ENCODE measurements around the gene MYO5B. TPM values are rescaled to one million over a fixed set of nuclear protein-coding genes. Genes with fewer than 3 reads are reported as not detected.

MYO5B gene
- total RNA-seq, 1 donor from 2014 or later: 39.1 TPM

DNA sequence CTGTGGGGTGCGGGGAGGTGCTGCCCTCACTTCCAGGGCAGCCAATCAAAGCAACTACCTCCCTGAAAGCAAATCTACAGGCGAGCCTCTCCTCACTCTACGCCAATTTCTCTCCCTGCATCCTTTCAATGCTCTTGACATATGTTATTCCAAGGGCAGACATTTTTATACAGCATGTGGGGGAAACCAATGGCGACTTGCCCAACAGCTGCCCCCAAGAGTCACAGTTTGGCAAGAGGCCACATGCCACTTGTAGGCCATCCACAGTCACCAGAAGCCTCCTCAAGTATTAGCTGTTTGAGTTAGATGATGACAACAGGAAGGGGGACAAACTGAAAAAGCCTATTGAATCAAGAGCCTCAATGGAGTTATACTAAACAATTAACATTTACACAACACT, 114.6 kb downstream of the MYO5B start:
- H3K36me3 Mint-ChIP-seq (ENCODE audit: insufficient read depth): no peaks in the 10 kb centered on the region
- no peak overlapping the region for H3K4me3 Mint-ChIP-seq (ENCODE audit: low read depth)
- no peaks in the 10 kb centered on the region for H3K27me3 Mint-ChIP-seq
- H3K4me1 Mint-ChIP-seq (ENCODE audit: low read depth): peaks cover 2% of the 10 kb centered on the region
- TF ChIP-seq, protein P1, sequence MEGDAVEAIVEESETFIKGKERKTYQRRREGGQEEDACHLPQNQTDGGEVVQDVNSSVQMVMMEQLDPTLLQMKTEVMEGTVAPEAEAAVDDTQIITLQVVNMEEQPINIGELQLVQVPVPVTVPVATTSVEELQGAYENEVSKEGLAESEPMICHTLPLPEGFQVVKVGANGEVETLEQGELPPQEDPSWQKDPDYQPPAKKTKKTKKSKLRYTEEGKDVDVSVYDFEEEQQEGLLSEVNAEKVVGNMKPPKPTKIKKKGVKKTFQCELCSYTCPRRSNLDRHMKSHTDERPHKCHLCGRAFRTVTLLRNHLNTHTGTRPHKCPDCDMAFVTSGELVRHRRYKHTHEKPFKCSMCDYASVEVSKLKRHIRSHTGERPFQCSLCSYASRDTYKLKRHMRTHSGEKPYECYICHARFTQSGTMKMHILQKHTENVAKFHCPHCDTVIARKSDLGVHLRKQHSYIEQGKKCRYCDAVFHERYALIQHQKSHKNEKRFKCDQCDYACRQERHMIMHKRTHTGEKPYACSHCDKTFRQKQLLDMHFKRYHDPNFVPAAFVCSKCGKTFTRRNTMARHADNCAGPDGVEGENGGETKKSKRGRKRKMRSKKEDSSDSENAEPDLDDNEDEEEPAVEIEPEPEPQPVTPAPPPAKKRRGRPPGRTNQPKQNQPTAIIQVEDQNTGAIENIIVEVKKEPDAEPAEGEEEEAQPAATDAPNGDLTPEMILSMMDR (IDR thresholded peaks at IDR 0.05; ENCODE audit: unreplicated experiment): no peak
- H3K9me3 Mint-ChIP-seq (ENCODE audit: low read depth): no peaks in the 10 kb centered on the region
- no peak overlapping the region for H3K27ac Mint-ChIP-seq
- DNase-seq (ENCODE audit: low spot score, unreplicated experiment): no peak

DNA sequence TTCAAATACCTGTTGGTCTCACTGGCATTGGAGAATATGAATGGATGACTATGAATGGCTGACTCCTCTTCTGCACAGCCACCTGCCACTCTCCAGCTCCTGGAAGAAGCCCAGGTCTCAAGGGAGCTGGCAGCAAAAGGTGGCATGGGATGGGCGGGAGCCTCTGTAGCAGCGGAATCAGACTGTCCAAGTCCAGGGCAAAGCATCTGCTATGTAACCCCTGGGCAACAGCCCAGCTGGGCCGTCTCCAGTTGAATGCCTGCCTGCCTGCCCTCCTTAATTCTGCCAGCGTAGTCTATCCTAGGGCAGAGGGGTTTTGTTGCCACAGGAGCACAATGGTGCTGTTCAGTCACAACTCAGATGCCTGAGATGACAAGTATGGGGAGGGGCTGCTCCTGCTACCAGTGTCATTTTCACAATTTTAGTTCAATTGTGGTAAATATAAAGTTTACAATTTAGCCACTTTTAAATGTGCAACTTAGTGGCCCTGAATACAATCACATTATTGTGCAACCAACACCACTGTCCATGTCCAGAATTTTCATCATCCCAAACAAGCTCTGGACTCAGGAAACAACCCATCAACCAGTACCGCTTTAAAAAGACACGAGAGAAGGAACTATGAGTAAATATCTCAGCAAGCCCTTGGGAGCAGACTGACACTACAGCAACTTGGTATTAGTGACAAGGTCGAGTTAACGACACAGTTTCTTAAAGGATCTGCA, 115.2 kb downstream of the MYO5B start:
- Mint-ChIP-seq H3K4me3 (ENCODE audit: low read depth) (no peak overlapping the region), H3K4me1 (ENCODE audit: low read depth) (peaks cover 2% of the 10 kb centered on the region), H3K9me3 (ENCODE audit: low read depth) (no peaks in the 10 kb centered on the region), H3K27me3 (no peaks in the 10 kb centered on the region), H3K36me3 (ENCODE audit: insufficient read depth) (no peaks in the 10 kb centered on the region), H3K27ac (no peak overlapping the region)
- TF ChIP-seq, protein P1 (IDR thresholded peaks at IDR 0.05; ENCODE audit: unreplicated experiment): no peak
- no peak for DNase-seq (ENCODE audit: low spot score, unreplicated experiment)

DNA sequence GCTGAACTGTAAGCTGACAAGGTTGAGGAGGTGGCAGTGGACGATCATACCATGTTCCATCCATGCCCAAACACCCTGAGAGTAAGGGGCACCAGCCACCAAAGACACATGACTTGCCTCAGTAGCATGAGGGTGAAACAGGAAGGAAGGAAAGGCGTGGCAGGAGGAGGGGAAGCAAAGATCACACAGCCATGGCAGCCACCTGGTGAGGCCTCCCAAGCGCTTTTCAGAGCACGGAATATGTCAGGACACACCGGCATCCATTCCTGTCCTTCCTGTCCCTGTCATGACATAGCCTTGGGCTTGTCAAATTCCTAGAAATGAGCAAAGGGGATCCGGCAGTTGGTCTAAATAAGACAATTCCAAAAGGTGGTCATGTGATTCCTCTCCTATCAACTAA, 118.7 kb downstream of the MYO5B start:
- Mint-ChIP-seq H3K27me3 (no peaks in the 10 kb centered on the region), H3K9me3 (ENCODE audit: low read depth) (no peaks in the 10 kb centered on the region), H3K27ac (no peak overlapping the region), H3K36me3 (ENCODE audit: insufficient read depth) (no peaks in the 10 kb centered on the region), H3K4me1 (ENCODE audit: low read depth) (no peaks in the 10 kb centered on the region), H3K4me3 (ENCODE audit: low read depth) (no peak overlapping the region)
- TF ChIP-seq, protein P1 (IDR thresholded peaks at IDR 0.05; ENCODE audit: unreplicated experiment): no peak
- DNase-seq (ENCODE audit: low spot score, unreplicated experiment): no peak

DNA sequence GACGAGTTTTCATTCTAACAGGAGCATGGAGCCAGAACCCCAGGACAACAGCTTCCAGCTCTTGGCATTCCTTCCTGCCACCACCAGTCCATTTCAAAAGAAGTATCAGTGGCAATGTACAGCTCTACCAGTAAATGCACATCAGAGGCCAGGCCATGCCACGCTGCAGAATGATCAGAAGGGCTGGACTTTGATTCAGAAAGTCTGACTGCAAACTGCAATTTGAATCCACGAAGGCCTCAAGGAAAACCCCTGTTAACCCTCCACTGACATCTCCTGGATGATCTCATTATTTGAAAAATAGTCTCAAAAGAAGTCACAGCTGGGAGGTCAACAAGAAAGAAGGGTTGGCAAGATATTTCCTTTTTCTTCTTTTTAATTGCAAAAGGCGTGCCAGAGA, 119.2 kb downstream of the MYO5B start:
- TF ChIP-seq, protein P1 (IDR thresholded peaks at IDR 0.05; ENCODE audit: unreplicated experiment): no peak
- no peak for DNase-seq (ENCODE audit: low spot score, unreplicated experiment)
- H3K4me1 Mint-ChIP-seq (ENCODE audit: low read depth): peaks cover 3% of the 10 kb centered on the region
- no peaks in the 10 kb centered on the region for H3K9me3 Mint-ChIP-seq (ENCODE audit: low read depth)
- no peak overlapping the region for H3K27ac Mint-ChIP-seq
- no peak overlapping the region for H3K4me3 Mint-ChIP-seq (ENCODE audit: low read depth)
- H3K36me3 Mint-ChIP-seq (ENCODE audit: insufficient read depth): no peaks in the 10 kb centered on the region
- H3K27me3 Mint-ChIP-seq: no peaks in the 10 kb centered on the region

DNA sequence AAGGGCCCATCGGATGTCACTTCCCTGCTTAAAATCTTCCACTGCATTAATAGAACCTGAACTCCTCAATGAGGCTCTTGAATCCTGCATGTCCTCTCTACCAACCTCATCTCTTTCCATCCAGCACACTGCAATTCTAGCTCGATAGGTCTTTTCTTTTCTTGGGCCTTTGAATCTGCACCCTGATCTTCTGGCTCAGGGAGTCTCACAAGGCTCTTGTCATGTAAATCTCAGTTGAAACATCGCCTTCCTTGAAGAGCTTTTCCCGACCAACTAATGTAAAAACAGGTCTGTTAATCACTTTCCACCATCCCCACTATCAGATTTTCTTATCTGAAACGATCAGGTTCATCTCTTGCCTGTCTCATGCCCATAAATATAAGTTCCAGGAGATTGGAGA, 120.5 kb downstream of the MYO5B start:
- no peak for DNase-seq (ENCODE audit: low spot score, unreplicated experiment)
- H3K36me3 Mint-ChIP-seq (ENCODE audit: insufficient read depth): no peaks in the 10 kb centered on the region
- no peaks in the 10 kb centered on the region for H3K9me3 Mint-ChIP-seq (ENCODE audit: low read depth)
- H3K27ac Mint-ChIP-seq: no peak overlapping the region
- TF ChIP-seq, protein P1 (IDR thresholded peaks at IDR 0.05; ENCODE audit: unreplicated experiment): no peak
- no peaks in the 10 kb centered on the region for H3K27me3 Mint-ChIP-seq
- H3K4me3 Mint-ChIP-seq (ENCODE audit: low read depth): no peak overlapping the region
- peaks cover 3% of the 10 kb centered on the region for H3K4me1 Mint-ChIP-seq (ENCODE audit: low read depth)

Measured in progenitor cell of endocrine pancreas (in vitro differentiated cells).